Activated naive CD8-positive, alpha-beta T cell treated with anti-CD3 and anti-CD28 coated beads for 36 hours (primary cell): Measurements from ENCODE around the gene SLC35E2B. TPM values are rescaled to one million over a fixed set of nuclear protein-coding genes. Genes with fewer than 3 reads are reported as not detected.

ENCODE experiments used
- DNase-seq: peaks from one replicate; pipeline ENCODE4 v3.0.0; 2021
- H3K27ac Mint-ChIP-seq: one replicate; pipeline ENCODE4 v1.8.0; 2022; ENCODE audit warnings: mild to moderate bottlenecking, moderate library complexity, mixed read lengths
- H3K27me3 Mint-ChIP-seq: one replicate; pipeline ENCODE4 v1.8.0; 2022; ENCODE audit warnings: mild to moderate bottlenecking, mixed read lengths
- H3K36me3 Mint-ChIP-seq: one replicate; pipeline ENCODE4 v1.8.0; 2021; ENCODE audit warnings: mild to moderate bottlenecking, mixed read lengths
- H3K4me1 Mint-ChIP-seq: one replicate; pipeline ENCODE4 v1.8.0; 2021; ENCODE audit warnings: mixed read lengths
- H3K4me3 Mint-ChIP-seq: one replicate; pipeline ENCODE4 v1.8.0; 2022; ENCODE audit warnings: mild to moderate bottlenecking, moderate library complexity, mixed read lengths
- H3K9me3 Mint-ChIP-seq: one replicate; pipeline ENCODE4 v1.8.0; 2022; ENCODE audit warnings: mixed read lengths
- total RNA-seq, 2 experiments: library from RNA; stranded (reverse); gene quantifications; one replicate each; pipeline ENCODE4 v1.2.3, GENCODE V29; 2021

The SLC35E2B gene
- total RNA-seq, 2 experiments from 2014 or later: 19.3 to 20.1 TPM

GRCh38 chr1:1618396-1619068 is 74.1 kb downstream of the SLC35E2B start:
- DNase-seq: no peak
- Mint-ChIP-seq H3K27ac (no peak overlapping the region), H3K27me3 (no peaks in the 10 kb centered on the region), H3K4me1 (peaks cover 17% of the 10 kb centered on the region), H3K9me3 (no peaks in the 10 kb centered on the region), H3K4me3 (no peak overlapping the region), H3K36me3 (peaks cover 9% of the 10 kb centered on the region)

- H3K4me3 Mint-ChIP-seq: peak overlapping the region; percentile 52
- no peaks in the 10 kb centered on the region for H3K27me3 Mint-ChIP-seq
- H3K4me1 Mint-ChIP-seq: peaks cover 18% of the 10 kb centered on the region
- no peaks in the 10 kb centered on the region for H3K9me3 Mint-ChIP-seq
- no peak for DNase-seq
- no peak overlapping the region for H3K27ac Mint-ChIP-seq
- peaks cover 10% of the 10 kb centered on the region for H3K36me3 Mint-ChIP-seq
Observed at GRCh38 chr1:1617925-1618324, 74.7 kb downstream of the SLC35E2B start.

- Mint-ChIP-seq H3K4me3 (peak overlapping the region; percentile 78), H3K27ac (no peak overlapping the region), H3K36me3 (peaks cover 10% of the 10 kb centered on the region), H3K9me3 (no peaks in the 10 kb centered on the region), H3K27me3 (no peaks in the 10 kb centered on the region), H3K4me1 (peaks cover 18% of the 10 kb centered on the region)
- DNase-seq: no peak
Observed at GRCh38 chr1:1617516-1617915, 75.1 kb downstream of the SLC35E2B start.

GRCh38 chr1:1616838-1617237 is 75.8 kb downstream of the SLC35E2B start:
- peak overlapping the region; percentile 78 for H3K4me3 Mint-ChIP-seq
- no peak overlapping the region for H3K27ac Mint-ChIP-seq
- no peaks in the 10 kb centered on the region for H3K27me3 Mint-ChIP-seq
- no peak for DNase-seq
- peaks cover 10% of the 10 kb centered on the region for H3K36me3 Mint-ChIP-seq
- H3K4me1 Mint-ChIP-seq: peaks cover 21% of the 10 kb centered on the region
- no peaks in the 10 kb centered on the region for H3K9me3 Mint-ChIP-seq

GRCh38 chr1:1616045-1616790 is 76.4 kb downstream of the SLC35E2B start:
- peak; percentile 53 for DNase-seq
- H3K4me1 Mint-ChIP-seq: peaks cover 21% of the 10 kb centered on the region
- peaks cover 10% of the 10 kb centered on the region for H3K36me3 Mint-ChIP-seq
- H3K9me3 Mint-ChIP-seq: no peaks in the 10 kb centered on the region
- peak overlapping the region; percentile 78 for H3K4me3 Mint-ChIP-seq
- H3K27me3 Mint-ChIP-seq: no peaks in the 10 kb centered on the region
- no peak overlapping the region for H3K27ac Mint-ChIP-seq

- H3K27me3 Mint-ChIP-seq: no peaks in the 10 kb centered on the region
- H3K9me3 Mint-ChIP-seq: no peaks in the 10 kb centered on the region
- H3K4me1 Mint-ChIP-seq: peaks cover 21% of the 10 kb centered on the region
- peak; percentile 99 for DNase-seq
- H3K27ac Mint-ChIP-seq: peak within 1 kb of the TSS; percentile 97
- peak within 1 kb of the TSS; percentile 96 for H3K4me3 Mint-ChIP-seq
- H3K36me3 Mint-ChIP-seq: peaks cover 10% of the 10 kb centered on the region
Observed at GRCh38 chr1:1615256-1616044, 77.1 kb downstream of the SLC35E2B start, which contains the start of gene MIB2. MIB2 (plus strand) TSS chr1:1615500; CDS start chr1:1623453, 7,953 bp downstream.

- peaks cover 10% of the 10 kb centered on the region for H3K36me3 Mint-ChIP-seq
- no peak for DNase-seq
- no peaks in the 10 kb centered on the region for H3K27me3 Mint-ChIP-seq
- no peaks in the 10 kb centered on the region for H3K9me3 Mint-ChIP-seq
- peak overlapping the region; percentile 97 for H3K27ac Mint-ChIP-seq
- peak overlapping the region; percentile 96 for H3K4me3 Mint-ChIP-seq
- H3K4me1 Mint-ChIP-seq: peaks cover 21% of the 10 kb centered on the region
Observed at GRCh38 chr1:1614954-1615255, 77.7 kb downstream of the SLC35E2B start.

- peak; percentile 63 for DNase-seq
- no peaks in the 10 kb centered on the region for H3K9me3 Mint-ChIP-seq
- peaks cover 21% of the 10 kb centered on the region for H3K4me1 Mint-ChIP-seq
- peak overlapping the region; percentile 97 for H3K27ac Mint-ChIP-seq
- no peaks in the 10 kb centered on the region for H3K27me3 Mint-ChIP-seq
- H3K36me3 Mint-ChIP-seq: peaks cover 10% of the 10 kb centered on the region
- peak overlapping the region; percentile 96 for H3K4me3 Mint-ChIP-seq
Observed at GRCh38 chr1:1614204-1614953, 78.2 kb downstream of the SLC35E2B start.

- no peaks in the 10 kb centered on the region for H3K27me3 Mint-ChIP-seq
- H3K27ac Mint-ChIP-seq: peak overlapping the region; percentile 97
- no peaks in the 10 kb centered on the region for H3K9me3 Mint-ChIP-seq
- DNase-seq: no peak
- peaks cover 21% of the 10 kb centered on the region for H3K4me1 Mint-ChIP-seq
- H3K4me3 Mint-ChIP-seq: peak overlapping the region; percentile 96
- peaks cover 10% of the 10 kb centered on the region for H3K36me3 Mint-ChIP-seq
Observed at GRCh38 chr1:1613509-1614082, 79.0 kb downstream of the SLC35E2B start.

- Mint-ChIP-seq H3K27me3 (no peaks in the 10 kb centered on the region), H3K27ac (no peak overlapping the region), H3K4me1 (peaks cover 21% of the 10 kb centered on the region), H3K4me3 (no peak overlapping the region), H3K9me3 (no peaks in the 10 kb centered on the region), H3K36me3 (peaks cover 10% of the 10 kb centered on the region)
- DNase-seq: no peak
Observed at GRCh38 chr1:1612104-1612400, 80.5 kb downstream of the SLC35E2B start.

GRCh38 chr1:1610796-1611195 is 81.8 kb downstream of the SLC35E2B start:
- H3K27me3 Mint-ChIP-seq: no peaks in the 10 kb centered on the region
- peaks cover 25% of the 10 kb centered on the region for H3K4me1 Mint-ChIP-seq
- no peak overlapping the region for H3K4me3 Mint-ChIP-seq
- no peak overlapping the region for H3K27ac Mint-ChIP-seq
- H3K9me3 Mint-ChIP-seq: no peaks in the 10 kb centered on the region
- DNase-seq: no peak
- H3K36me3 Mint-ChIP-seq: peaks cover 10% of the 10 kb centered on the region

GRCh38 chr1:1609822-1610485 is 82.6 kb downstream of the SLC35E2B start:
- no peak overlapping the region for H3K4me3 Mint-ChIP-seq
- DNase-seq: no peak
- no peaks in the 10 kb centered on the region for H3K27me3 Mint-ChIP-seq
- peaks cover 10% of the 10 kb centered on the region for H3K36me3 Mint-ChIP-seq
- H3K9me3 Mint-ChIP-seq: no peaks in the 10 kb centered on the region
- peaks cover 25% of the 10 kb centered on the region for H3K4me1 Mint-ChIP-seq
- no peak overlapping the region for H3K27ac Mint-ChIP-seq
